GM19324 (cell line): ENCODE data around the gene NRDE2.

Source experiments
- ATAC-seq: cut with Tn5 transposase; IDR thresholded peaks from one replicate; pipeline ENCODE4 v1.9.1; 2021; ENCODE audit warnings: mild to moderate bottlenecking, moderate library complexity; ENCODE audit not compliant: unreplicated experiment, low FRiP score

Gene NRDE2, protein sequence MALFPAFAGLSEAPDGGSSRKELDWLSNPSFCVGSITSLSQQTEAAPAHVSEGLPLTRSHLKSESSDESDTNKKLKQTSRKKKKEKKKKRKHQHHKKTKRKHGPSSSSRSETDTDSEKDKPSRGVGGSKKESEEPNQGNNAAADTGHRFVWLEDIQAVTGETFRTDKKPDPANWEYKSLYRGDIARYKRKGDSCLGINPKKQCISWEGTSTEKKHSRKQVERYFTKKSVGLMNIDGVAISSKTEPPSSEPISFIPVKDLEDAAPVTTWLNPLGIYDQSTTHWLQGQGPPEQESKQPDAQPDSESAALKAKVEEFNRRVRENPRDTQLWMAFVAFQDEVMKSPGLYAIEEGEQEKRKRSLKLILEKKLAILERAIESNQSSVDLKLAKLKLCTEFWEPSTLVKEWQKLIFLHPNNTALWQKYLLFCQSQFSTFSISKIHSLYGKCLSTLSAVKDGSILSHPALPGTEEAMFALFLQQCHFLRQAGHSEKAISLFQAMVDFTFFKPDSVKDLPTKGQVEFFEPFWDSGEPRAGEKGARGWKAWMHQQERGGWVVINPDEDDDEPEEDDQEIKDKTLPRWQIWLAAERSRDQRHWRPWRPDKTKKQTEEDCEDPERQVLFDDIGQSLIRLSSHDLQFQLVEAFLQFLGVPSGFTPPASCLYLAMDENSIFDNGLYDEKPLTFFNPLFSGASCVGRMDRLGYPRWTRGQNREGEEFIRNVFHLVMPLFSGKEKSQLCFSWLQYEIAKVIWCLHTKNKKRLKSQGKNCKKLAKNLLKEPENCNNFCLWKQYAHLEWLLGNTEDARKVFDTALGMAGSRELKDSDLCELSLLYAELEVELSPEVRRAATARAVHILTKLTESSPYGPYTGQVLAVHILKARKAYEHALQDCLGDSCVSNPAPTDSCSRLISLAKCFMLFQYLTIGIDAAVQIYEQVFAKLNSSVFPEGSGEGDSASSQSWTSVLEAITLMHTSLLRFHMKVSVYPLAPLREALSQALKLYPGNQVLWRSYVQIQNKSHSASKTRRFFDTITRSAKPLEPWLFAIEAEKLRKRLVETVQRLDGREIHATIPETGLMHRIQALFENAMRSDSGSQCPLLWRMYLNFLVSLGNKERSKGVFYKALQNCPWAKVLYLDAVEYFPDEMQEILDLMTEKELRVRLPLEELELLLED

DNA sequence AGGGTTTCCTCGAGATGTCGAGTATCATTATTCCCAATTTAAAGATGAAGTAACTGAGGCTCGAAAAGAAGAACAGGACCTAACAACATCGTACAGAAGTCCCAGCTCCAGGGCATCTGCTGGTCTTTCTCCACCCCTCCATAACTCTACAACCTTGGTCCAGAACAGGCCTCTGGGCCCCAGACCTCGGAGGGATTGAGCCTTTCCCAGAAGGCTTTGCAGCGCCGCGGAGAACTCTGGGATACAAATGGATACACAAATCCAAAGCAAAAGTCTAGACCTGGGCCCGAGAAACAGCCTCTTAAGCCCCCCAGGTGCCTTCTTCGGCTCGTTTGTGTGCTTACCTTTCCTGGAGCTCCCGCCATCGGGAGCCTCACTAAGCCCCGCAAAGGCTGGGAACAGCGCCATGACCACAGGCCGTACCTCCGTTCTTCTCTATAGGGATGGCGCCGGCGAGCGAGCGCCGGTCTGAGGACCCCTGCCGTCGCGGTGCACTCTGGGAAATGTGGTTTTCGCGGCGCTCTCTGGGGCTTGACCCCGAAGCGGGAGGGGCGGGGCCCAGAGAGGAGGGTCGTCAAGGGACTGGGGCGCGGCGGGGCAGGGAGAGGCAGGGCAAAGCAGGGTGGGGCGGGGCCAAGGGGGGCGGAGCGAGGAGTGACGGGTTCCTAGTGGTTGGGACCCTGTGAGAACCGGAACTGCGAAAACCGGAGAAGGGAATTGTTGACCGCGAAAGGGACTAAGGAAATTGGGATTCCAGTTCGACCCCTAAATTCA is at the start of gene NRDE2:
Gene NRDE2 (minus strand): TSS at position 445 of the 774 bp plus-strand sequence. CDS start 37 bp downstream, at position 408.
- peak; percentile 98 for ATAC-seq

DNA sequence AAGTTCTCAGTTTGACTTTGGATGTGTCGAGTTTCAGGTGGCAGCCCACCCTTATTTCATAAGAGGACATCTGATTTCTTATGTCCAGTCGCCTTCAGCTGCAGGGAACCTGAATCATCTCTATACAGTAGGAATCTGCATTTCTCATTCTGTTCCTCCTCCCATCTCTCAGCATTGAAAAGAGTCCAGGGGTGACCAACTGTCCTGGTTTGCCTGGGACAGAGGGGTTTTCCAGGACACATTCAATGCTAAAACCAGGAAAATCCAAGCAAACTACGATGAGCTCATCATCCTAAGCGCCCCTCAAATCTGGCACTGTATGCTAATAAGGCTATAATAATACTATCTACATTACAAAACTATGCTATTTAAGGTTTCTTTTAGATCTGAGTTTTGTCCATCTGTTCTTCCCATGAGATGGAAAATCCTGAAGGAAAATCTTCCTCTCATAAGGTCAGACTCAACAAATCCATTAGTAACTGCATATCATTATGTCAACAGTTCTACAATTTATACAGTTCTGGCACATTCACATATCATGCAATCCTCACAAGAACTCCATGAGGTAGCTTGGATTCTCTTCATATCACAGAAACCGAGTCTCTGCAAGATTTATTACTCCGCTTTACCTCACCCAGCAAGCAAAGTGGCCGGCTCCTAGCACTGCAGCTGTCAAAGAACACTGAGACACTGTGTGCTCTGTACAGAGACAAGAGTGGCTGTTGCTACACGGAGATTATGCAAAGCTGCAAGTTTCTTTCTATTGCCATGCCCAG is 49.5 kb upstream of the NRDE2 start:
- ATAC-seq = no peak

DNA sequence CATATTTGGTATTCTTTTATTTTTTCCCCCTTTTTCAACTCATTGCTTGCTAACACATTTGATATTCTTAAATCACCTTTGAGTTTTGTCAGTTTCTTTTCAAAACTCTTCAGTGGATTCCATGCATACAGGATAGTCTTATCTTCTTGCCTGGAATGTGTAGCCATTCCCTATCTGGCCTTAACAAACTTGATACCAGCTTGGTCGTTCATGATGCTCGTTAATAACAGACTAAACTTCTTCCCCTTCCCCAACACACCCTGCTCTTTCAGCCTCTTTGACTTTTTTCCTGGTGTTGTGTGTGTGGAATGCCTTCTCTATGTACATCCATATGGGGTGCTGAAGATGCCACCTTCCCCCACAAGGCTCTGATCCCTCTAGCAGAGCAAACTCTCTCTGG is 47.4 kb upstream of the NRDE2 start:
- ATAC-seq = no peak

DNA sequence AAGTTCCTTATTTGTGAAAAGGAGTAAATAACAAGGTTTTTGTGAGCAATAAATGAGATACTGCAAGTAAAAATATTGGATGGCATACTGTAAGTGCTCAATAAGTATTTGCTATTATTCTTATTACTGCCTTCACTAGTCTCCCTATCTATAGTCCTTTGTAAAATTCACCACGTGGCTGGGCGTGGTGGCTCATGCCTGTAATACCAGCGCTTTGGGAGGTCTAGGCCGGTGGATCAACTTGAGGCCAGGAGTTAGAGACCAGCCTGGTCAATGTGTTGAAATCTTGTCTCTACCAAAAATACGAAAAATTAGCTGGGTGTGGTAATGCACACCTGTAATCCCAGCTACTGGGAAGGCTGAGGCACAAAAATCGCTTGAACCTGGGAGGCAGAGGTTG is 46.5 kb upstream of the NRDE2 start:
- no peak for ATAC-seq

DNA sequence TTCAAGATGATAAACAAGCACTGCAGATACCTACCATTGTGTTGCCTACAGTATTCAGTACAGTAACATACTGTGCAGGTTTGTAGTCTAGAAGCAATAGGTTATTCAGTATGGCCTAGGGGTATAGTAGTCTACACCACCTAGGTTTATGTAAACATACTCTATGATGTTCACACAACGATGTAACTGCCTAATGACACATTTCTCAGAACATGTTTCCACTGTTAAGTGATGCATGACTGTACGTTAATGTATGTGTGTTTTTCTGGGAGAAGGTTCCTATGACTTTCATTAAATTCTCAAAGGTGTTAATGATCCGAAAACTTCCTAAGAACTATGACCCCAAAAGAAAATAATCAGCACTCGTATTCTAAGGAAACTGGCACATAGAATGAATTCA is 44.2 kb upstream of the NRDE2 start:
- no peak for ATAC-seq

DNA sequence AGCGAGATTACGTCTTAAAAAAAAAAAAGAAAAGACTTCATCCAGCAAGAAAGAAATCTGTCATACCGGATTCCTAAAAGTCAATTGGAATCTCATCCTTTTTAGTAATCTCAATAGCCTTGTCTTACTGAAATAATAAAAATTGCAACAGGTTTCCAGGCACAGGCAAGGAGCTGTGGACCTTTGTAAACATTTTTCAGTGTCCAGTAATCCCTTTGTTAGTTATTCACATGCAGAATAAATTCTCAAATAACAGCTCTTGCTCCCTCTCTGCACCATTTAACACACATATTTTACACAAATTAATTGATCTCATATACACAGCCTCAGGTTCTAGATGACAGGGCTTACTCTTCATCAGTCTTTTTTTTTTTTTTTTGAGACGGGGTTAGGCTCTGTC is 43.1 kb upstream of the NRDE2 start:
- ATAC-seq = no peak

DNA sequence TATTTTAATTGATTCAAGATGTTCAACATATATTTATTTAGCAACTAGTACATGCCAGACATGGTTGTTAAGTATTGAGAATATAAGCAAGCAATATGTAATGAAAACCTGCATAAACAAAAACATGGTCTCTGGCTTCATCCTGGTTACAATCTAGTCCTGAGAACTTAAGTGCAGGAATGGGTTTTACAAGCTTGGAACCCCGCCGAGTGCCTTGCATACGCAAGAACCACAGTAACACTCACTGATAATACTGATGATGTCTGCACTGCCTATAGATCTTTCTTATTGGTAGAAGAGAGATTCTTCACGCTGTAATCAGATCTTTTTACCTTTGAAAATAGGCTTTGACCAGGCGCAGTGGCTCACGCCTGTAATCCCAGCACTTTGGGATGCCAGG is 42.1 kb upstream of the NRDE2 start:
- no peak for ATAC-seq

DNA sequence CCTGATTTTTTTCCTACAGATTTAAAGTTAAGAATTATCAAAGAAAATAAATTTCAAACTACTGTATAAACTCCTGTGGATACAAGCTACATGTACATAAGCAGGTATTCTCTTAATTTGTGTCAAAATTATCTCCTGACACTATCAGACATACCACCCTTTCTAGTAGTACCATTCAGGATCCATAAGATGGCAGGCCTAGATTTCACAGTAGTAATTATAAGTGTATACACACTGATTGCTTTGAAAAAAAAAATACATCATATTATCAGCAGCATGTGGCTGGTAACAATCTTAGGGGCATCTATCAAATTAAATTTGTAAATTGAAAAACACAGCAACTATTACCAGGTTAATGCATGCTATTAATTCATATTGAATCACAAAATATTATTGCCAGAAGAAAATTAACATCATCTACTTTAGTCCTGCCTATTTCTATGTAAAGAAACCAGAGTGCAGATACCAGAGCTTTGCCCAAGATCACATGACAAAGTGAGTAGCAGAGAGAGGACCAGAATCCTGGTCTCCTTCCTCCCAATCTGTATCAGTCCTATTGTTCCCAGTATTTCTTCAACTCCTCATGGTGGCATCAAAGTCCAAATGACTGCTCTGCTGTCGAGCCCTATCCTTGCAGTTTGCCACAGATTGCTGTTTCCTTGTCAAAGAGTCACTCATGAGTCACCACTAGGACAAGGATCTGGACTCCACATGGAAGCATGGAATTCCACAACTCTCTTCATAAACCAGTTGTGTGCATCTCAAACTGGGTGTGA is 37.4 kb upstream of the NRDE2 start:
- no peak for ATAC-seq

DNA sequence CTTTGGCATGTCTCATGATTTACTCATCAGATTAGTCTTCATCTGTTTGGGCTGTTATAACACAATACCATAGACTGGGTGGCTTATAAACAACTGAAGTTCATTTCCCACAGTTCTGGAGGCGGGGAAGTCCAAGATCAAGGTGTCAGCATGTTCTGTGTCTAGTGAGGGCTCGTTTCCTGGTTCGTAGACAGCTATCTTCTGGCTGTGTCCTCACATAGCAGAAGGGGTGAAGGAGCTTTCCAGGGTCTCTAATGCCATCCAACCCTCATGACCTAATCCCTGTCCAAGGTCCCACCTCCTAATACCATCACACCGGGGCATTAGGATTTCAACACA is 30.8 kb upstream of the NRDE2 start:
- no peak for ATAC-seq

DNA sequence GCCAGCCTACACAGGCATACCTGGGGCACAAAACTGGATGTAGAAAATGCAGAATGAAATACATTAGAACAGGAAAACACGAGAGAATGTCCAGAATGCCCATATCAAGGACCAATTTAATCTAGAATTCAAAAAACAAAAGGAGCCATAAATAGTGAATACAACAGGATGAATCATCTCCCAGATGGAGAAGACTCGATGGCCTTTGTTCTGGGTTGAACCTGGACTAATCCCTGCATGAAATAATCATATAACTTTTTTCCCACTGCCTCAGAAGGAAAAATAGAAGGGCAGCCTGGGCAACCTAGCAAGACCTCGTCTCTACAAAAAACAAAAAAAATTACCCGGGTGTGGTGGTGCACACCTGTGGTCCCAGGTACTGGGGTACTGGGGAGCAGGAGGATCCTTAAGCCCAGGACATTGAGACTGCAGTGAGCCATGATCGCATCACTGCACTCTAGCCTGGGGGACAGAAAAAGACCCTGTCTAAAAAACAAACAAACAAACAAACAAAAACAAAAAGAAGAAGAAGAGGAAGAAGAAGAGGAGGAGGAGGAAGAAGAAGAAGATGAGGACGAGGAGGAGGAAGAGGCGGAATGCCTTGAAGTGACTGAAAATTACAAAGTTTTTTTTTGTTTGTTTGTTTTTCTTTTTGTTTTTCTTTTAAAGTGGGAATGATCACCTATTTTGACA is 30.3 kb upstream of the NRDE2 start:
- ATAC-seq = no peak

DNA sequence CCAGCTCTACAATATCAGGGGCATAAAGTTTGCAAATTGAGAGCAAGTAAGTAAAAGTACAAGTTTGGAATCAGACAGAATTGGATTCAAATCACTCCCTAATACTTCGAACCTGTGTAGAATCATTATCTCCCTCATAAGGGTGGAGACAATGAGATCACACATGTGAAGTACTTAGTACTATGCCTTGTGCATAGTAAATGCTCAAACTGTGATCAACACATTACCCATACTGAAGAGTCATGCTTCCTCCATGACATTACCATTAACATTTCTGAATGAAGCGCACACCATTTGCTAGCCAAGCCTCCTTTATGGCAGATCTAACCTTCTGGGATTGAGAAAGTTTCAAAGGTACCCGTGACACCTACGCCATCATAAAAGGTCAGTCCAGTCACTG is 26.6 kb upstream of the NRDE2 start:
- ATAC-seq = no peak

DNA sequence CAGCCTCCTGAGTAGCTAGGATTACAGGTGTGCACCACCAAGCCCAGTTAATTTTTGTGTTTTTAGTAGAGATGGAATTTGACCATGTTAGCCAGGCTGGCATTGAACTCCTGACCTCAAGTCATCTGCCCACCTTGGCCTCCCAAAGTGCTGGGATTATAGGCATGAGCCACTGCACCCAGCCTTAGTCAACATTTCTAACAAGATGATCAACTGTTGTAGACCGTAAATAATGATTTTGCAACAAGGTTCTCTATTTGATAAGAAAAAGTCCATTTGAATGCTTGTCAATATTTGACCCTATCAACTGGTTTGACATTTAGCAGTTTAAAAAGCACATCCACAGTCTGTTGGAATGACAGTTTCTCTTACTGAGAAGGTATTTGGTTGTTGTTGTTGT is 25.2 kb upstream of the NRDE2 start:
- no peak for ATAC-seq

DNA sequence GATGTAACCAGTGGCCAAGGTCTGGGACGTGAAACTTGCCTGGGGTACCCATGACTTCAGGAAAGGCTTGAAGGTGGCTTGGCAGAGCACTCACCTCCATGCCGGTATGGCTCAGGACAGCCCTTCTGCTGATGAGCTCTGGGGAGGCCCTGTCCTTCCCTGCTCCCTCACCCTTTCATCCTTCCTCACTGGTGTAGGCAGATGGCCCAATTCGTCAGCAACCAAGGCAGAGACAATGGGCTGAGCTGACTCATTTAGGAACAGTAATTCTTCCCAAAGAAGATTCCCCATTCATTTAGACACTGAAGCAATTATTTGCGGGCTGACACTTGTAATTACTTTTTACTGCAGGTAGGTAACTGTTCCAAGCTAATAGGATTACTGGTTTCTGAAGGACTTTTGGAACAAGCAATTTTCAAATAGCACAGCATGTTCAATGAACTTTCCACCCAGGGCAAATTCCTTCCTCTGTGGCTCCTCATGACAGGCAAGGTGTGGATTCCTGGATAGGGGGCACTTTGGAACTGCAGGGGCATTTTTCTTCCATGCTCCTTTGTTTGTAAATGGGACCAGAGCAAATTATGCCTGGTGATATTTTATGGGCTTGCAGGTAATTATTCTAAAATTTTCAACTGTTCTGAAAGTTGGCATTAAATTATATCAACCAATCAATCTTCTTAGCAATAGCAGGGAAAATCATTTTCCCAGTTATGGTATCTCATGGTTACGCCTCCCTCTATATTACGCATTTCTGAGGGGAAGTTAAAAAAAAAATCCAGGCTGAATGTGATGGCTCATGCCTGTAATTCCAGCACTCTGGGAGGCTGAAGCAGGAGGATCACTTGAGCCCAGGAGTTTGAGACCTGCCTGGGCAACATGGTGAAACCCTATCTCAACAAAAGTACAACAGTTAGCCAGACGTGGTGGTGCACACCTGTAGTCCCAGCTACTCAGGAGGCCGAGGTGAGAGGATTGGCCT is 24.1 kb upstream of the NRDE2 start:
- ATAC-seq = no peak

DNA sequence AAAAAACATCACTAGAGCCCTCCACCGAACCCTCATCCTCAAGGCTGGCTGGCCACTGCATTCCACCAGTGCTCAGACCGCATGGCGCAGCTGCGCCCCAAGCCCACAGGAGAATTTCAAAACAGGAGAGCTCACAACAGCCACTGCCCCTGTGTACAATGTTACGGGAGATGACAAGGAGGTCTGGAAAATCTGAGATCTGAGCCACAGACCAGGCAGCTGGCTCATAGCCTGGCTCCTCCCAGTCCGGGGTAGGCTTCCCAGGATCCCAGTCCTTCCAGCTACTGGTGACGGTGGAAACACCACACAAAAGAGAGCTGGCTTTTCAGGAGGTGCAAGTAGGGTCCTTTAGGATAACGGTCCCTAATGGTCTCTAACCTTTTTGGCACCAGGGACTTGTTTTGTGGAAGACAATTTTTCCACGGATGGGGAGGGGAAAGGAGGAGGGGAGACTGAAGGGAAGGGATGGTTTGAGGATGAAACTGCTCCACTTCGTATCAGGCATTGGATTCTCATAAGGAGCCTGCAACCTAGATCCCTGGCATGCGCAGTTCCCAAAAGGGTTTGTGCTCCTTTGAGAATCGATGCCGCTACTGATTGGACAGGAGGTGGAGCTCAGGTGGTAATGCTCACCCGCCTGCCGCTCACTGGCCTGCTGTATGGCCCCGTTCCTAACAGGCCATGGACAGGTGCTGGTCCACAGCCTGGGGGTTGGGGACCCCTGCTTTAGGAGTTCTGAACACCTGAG is 23.0 kb upstream of the NRDE2 start:
- ATAC-seq = no peak

DNA sequence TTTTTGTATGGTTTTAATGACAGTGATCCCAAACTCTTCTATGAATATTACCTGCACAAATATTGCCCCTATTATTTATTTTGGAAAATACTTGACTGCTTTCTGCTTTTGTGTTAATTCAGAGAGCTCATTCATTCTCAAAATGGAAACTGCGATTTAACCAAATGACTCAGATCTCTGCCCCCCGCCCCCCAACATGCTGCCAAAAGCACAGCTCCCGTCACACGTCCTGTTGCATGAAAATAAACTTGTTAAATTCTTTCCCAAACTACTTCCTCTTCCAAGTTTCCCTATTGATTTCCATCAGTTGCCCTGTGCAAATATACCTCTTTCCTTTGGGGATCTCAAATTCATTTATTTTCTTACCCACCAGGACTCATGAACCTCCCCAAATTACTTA is 18.0 kb upstream of the NRDE2 start:
- no peak for ATAC-seq

DNA sequence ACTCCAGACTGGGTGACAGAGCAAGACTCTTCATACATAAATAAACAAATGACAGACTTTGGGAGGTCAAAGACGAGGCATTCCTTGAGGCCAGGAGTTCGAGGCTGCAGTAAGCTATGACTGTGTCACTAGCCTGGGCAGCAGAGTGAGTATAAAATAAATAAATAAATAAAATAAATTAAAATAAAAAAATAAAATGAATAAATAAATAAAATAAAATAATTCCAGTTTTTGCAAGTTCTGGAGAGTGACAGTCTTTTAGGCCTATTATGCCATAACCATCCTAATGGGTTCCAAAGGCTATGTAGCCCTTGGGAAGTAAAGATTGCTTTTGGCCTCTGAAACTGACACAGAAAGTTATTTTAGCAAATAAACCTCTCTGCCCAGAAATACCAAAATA is 16.5 kb upstream of the NRDE2 start:
- no peak for ATAC-seq

DNA sequence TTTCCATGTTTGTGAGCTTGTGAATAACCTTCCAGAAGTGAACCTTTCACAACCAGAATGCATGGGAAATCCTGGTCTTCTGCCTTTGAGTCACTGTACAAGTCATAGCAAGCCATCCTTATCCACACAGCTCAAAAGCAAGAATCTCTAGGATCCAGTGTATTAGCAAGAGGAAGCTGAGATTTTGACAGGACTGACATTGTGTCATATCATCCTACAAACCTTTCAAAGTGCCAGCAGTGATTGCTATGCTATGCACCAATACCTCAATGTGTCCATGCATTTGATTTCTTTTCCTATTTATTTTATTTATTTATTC is 13.5 kb upstream of the NRDE2 start:
- ATAC-seq = no peak
